Measurements from ENCODE around the gene MYH15.

MYH15 gene

GRCh38 chr3:108468577-108468976, 41.8 kb downstream of the MYH15 start:
- DNase-seq = no peak

- DNase-seq = no peak
Measured at GRCh38 chr3:108462899-108463298, 47.5 kb downstream of the MYH15 start.

GRCh38 chr3:108461661-108462111, 48.7 kb downstream of the MYH15 start:
- DNase-seq = no peak

GRCh38 chr3:108459225-108459624, 51.2 kb downstream of the MYH15 start:
- DNase-seq = no peak

GRCh38 chr3:108455212-108455705, 55.1 kb downstream of the MYH15 start:
- DNase-seq = no peak

GRCh38 chr3:108453565-108453964, 56.8 kb downstream of the MYH15 start:
- DNase-seq = no peak

GRCh38 chr3:108450444-108450843, 60.0 kb downstream of the MYH15 start:
- DNase-seq = no peak

- no peak for DNase-seq
Measured at GRCh38 chr3:108448593-108448992, 61.8 kb downstream of the MYH15 start.

GRCh38 chr3:108447096-108447847, 63.1 kb downstream of the MYH15 start:
- DNase-seq = no peak

GRCh38 chr3:108442281-108442680, 68.1 kb downstream of the MYH15 start:
- DNase-seq = no peak

GRCh38 chr3:108441518-108441917, 68.9 kb downstream of the MYH15 start:
- no peak for DNase-seq

GRCh38 chr3:108441071-108441507, 69.3 kb downstream of the MYH15 start:
- no peak for DNase-seq

- DNase-seq = no peak
Measured at GRCh38 chr3:108438542-108438941, 71.9 kb downstream of the MYH15 start.

- peak; percentile 54 for DNase-seq
Measured at GRCh38 chr3:108437439-108437838, 73.0 kb downstream of the MYH15 start.

- no peak for DNase-seq
Measured at GRCh38 chr3:108433928-108434327, 76.5 kb downstream of the MYH15 start.

- no peak for DNase-seq
Measured at GRCh38 chr3:108432431-108432830, 78.0 kb downstream of the MYH15 start.

- no peak for DNase-seq
Measured at GRCh38 chr3:108430540-108430939, 79.9 kb downstream of the MYH15 start.

- no peak for DNase-seq
Measured at GRCh38 chr3:108428586-108428985, 81.8 kb downstream of the MYH15 start.

- DNase-seq = no peak
Measured at GRCh38 chr3:108420926-108421325, 89.5 kb downstream of the MYH15 start.

- no peak for DNase-seq
Measured at GRCh38 chr3:108416111-108416869, 94.1 kb downstream of the MYH15 start.

- no peak for DNase-seq
Measured at GRCh38 chr3:108415661-108416060, 94.7 kb downstream of the MYH15 start.

- no peak for DNase-seq
Measured at GRCh38 chr3:108414007-108414406, 96.4 kb downstream of the MYH15 start.

GRCh38 chr3:108412121-108412750, 98.2 kb downstream of the MYH15 start:
- DNase-seq = no peak
